ENCODE data around the gene FRAT1. TPM values are rescaled to one million over a fixed set of nuclear protein-coding genes. Genes with fewer than 3 reads are reported as not detected.

Gene FRAT1
- total and polyA plus RNA-seq, 2 of the 4 experiments (the other 2 are of a cell fraction) = 0.54 to 0.89 TPM

GRCh38 chr10:97279121-97279815 is 39.8 kb upstream of the FRAT1 start:
- Histone ChIP-seq H4K5ac (ENCODE audit: low read depth, low read length) (no peak overlapping the region), H2AFZ (replicated peaks; ENCODE audit: low read length, poor library complexity) (peak overlapping the region; percentile 35), H3K23ac (ENCODE audit: low read depth, low read length) (no peak overlapping the region), H3K9ac (ENCODE audit: low read depth, low read length) (no peak overlapping the region), H2AK5ac (ENCODE audit: low read depth, low read length) (no peak overlapping the region), H2BK15ac (ENCODE audit: low read depth, low read length) (no peak overlapping the region), H3K27me3 (ENCODE audit: control insufficient read depth, insufficient read depth, low read length) (no peaks in the 10 kb centered on the region), H3K4me2 (ENCODE audit: low read depth, low read length) (peak overlapping the region; percentile 51), H4K8ac (ENCODE audit: low read depth in 2 of 2, low read length in 2 of 2) (peak overlapping the region in 1 of 2 experiments; percentile 39; a peak in 1 of 4 replicates), H3K4me3 (ENCODE audit: insufficient read depth, low read depth, low read length) (no peak overlapping the region), H3K27ac (ENCODE audit: insufficient read depth, low read length) (no peak overlapping the region), H2BK5ac (ENCODE audit: low read depth, low read length, poor library complexity, severe bottlenecking) (peak overlapping the region; percentile 23), H3K4me1 (ENCODE audit: control insufficient read depth, insufficient read depth, low read length) (peaks cover 6% of the 10 kb centered on the region; the same call in 1 of the 2 replicates), H2BK20ac (ENCODE audit: low read depth, low read length) (no peak overlapping the region), H3K9me1 (ENCODE audit: insufficient read depth, low read length) (peaks cover 4% of the 10 kb centered on the region; the same call in 1 of the 2 replicates), H4K20me1 (ENCODE audit: insufficient read depth, low read length) (no peaks in the 10 kb centered on the region), H2BK120ac (ENCODE audit: low read depth, low read length) (no peak overlapping the region), H2AK9ac (replicated peaks; ENCODE audit: low read depth, low read length, poor library complexity) (no peak overlapping the region), H3K36me3 (ENCODE audit: control insufficient read depth, insufficient read depth, low read length) (no peaks in the 10 kb centered on the region), H4K91ac (ENCODE audit: insufficient read depth, low read depth, low read length) (no peak overlapping the region), H3K79me1 (ENCODE audit: low read depth in 1 of 2, low read length in 2 of 2) (peaks cover 15 to 35% of the 10 kb centered on the region in 2 experiments; a peak in 3 of 4 replicates), H3K9me3 (ENCODE audit: control insufficient read depth, insufficient read depth, low read length) (no peaks in the 10 kb centered on the region), H3K18ac (ENCODE audit: low read depth, low read length) (no peak overlapping the region), H3K4ac (ENCODE audit: low read depth, low read length) (no peak overlapping the region), H3K56ac (ENCODE audit: extremely low read depth, insufficient read depth, low read length) (no peak overlapping the region), H3K14ac (replicated peaks; ENCODE audit: low read depth, low read length) (no peak overlapping the region; the same call in 1 of the 2 replicates)
- WGBS, 2 experiments (ENCODE audit: extremely low coverage in 2 of 2, insufficient read length in 1 of 2) = 40% methylated on average over 1 of the region's 9 CpGs; no CpG with 5 or more reads in 1 of the 2 experiments
- TF ChIP-seq RCOR1 (IDR thresholded peaks at IDR 0.05; ENCODE audit: insufficient replicate concordance, low read length) (no peak), CEBPB (IDR thresholded peaks at IDR 0.05; ENCODE audit: low read depth, low read length) (peak; percentile 91)
- POLR2A ChIA-PET (ENCODE audit: unreplicated experiment) = no interaction called here
- dilution Hi-C loops (cut with HindIII; ENCODE audit: low sequenced_read_pairs, unreplicated experiment) = no loop called here
- no TSS peak for BruUV-seq (replicated peaks)
- CTCF ChIA-PET = interaction anchor here (0.6 to 2.2 kb wide), 16 partner anchors 7 to 474 kb away, joined by 3 to 23 read pairs (median 4); partner anchors contain the start of gene FRAT1
- intact Hi-C loops (cut with micrococcal nuclease) = loop anchor here (2.0 kb wide), 2 partner anchors 54 to 76 kb away; no protein-coding TSS in a partner anchor
- ATAC-seq (ENCODE audit: low read depth) = peak; percentile 25
- in situ Hi-C loops (cut with MboI; ENCODE audit: low sequenced_read_pairs) = no loop called here
- DNase-seq = peak; percentile 42

All from IMR-90 (cell line).